GM20431 (cell line): Measurements from ENCODE around the gene HSF2.

Source experiments
- in situ Hi-C: fragments of 300-500 bp; cut with MseI, MboI; formaldehyde crosslinking; loops from one replicate; pipeline ENCODE4 v1.15.0; 2020; ENCODE audit warnings: low sequenced_read_pairs; ENCODE audit not compliant: unreplicated experiment

HSF2 gene

GRCh38 chr6:122399348-122400120, at the start of gene HSF2:
TSS of gene HSF2 (plus strand) at chr6:122399652. CDS start at chr6:122399738, 86 bp downstream.
- in situ Hi-C loops: no loop called here

- in situ Hi-C loops: no loop called here
These were observed 46.3 kb upstream of the HSF2 start for GRCh38 chr6:122352981-122353664.

- in situ Hi-C loops: no loop called here
These were observed 38.6 kb upstream of the HSF2 start for GRCh38 chr6:122360809-122361208.

- in situ Hi-C loops: no loop called here
These were observed 38.0 kb upstream of the HSF2 start for GRCh38 chr6:122361314-122361979.

GRCh38 chr6:122363769-122364483, 35.5 kb upstream of the HSF2 start:
- in situ Hi-C loops: no loop called here

GRCh38 chr6:122365775-122366403, 33.6 kb upstream of the HSF2 start:
- in situ Hi-C loops: no loop called here

GRCh38 chr6:122367171-122367570, 32.3 kb upstream of the HSF2 start:
- in situ Hi-C loops: no loop called here

GRCh38 chr6:122369536-122369935, 29.9 kb upstream of the HSF2 start:
- in situ Hi-C loops: no loop called here

GRCh38 chr6:122372647-122373046, 26.8 kb upstream of the HSF2 start:
- in situ Hi-C loops: no loop called here

GRCh38 chr6:122374307-122374706, 25.1 kb upstream of the HSF2 start:
- in situ Hi-C loops: no loop called here

- in situ Hi-C loops: no loop called here
These were observed 23.2 kb upstream of the HSF2 start for GRCh38 chr6:122376246-122376645.

GRCh38 chr6:122381494-122382265, 17.8 kb upstream of the HSF2 start:
- in situ Hi-C loops: no loop called here

- in situ Hi-C loops: no loop called here
These were observed 13.4 kb upstream of the HSF2 start for GRCh38 chr6:122385857-122386612.

GRCh38 chr6:122388945-122389344, 10.5 kb upstream of the HSF2 start:
- in situ Hi-C loops: no loop called here

- in situ Hi-C loops: no loop called here
These were observed 9.6 kb upstream of the HSF2 start for GRCh38 chr6:122389704-122390372.

- in situ Hi-C loops: no loop called here
These were observed 6.7 kb upstream of the HSF2 start for GRCh38 chr6:122392564-122393350.

- in situ Hi-C loops: no loop called here
These were observed 6.0 kb upstream of the HSF2 start for GRCh38 chr6:122393351-122393896.
